Measurements from ENCODE around the gene CDH13. TPM values are rescaled to one million over a fixed set of nuclear protein-coding genes. Genes with fewer than 3 reads are reported as not detected.

Gene CDH13
- total and polyA plus RNA-seq, 2 experiments from 2014 or later, result 1.6 to 4.4 TPM

GRCh38 chr16:83185902-83186301, 559.1 kb downstream of the CDH13 start:
- TF ChIP-seq CREB1 (CRISPR knock-in tag; IDR thresholded peaks at IDR 0.05; ENCODE audit: low read depth), result no peak
- TF ChIP-seq ZNF331 (CRISPR knock-in tag; IDR thresholded peaks at IDR 0.05; ENCODE audit: low read depth), result no peak
- TF ChIP-seq JUNB (IDR thresholded peaks at IDR 0.05; ENCODE audit: unreplicated experiment), result no peak
- no peaks in the 10 kb centered on the region for H3F3A ChIP-seq (replicated peaks; ENCODE audit: low read depth)

GRCh38 chr16:83187405-83187804, 560.6 kb downstream of the CDH13 start:
- H3K36me3 ChIP-seq (ENCODE audit: insufficient read depth), result no peaks in the 10 kb centered on the region
- Mint-ChIP-seq H3K4me1 (no peaks in the 10 kb centered on the region), H3K4me3 (no peak overlapping the region), H3K36me3 (ENCODE audit: low read depth) (no peaks in the 10 kb centered on the region), H3K27ac (no peak overlapping the region), H3K27me3 (ENCODE audit: insufficient read depth, low read depth, poor library complexity) (peaks cover 2% of the 10 kb centered on the region), H3K9me3 (no peaks in the 10 kb centered on the region)
- no peaks in the 10 kb centered on the region for H3K79me2 ChIP-seq (replicated peaks; ENCODE audit: insufficient read depth)
- ATAC-seq, result no peak
- no peak overlapping the region for H3K4me3 ChIP-seq
- H2AFZ ChIP-seq, result no peak overlapping the region
- no peaks in the 10 kb centered on the region for H4K20me1 ChIP-seq (replicated peaks; ENCODE audit: insufficient read depth)
- no peaks in the 10 kb centered on the region for H3K4me1 ChIP-seq (ENCODE audit: insufficient read depth)
- H3K9me2 ChIP-seq (ENCODE audit: insufficient read depth), result no peaks in the 10 kb centered on the region
- H3F3A ChIP-seq (replicated peaks; ENCODE audit: low read depth), result no peaks in the 10 kb centered on the region
- no peaks in the 10 kb centered on the region for H3K27me3 ChIP-seq (ENCODE audit: insufficient read depth)
- no peak overlapping the region for H3K4me2 ChIP-seq
- DNase-seq (ENCODE audit: low spot score), result no peak
- no peak overlapping the region for H3K27ac ChIP-seq (ENCODE audit: low read depth)
- TF ChIP-seq ETS1 (IDR thresholded peaks at IDR 0.05), result no peak
- no peak for TF ChIP-seq ZNF114 (CRISPR knock-in tag; IDR thresholded peaks at IDR 0.05)
- TF ChIP-seq STAT1 (IDR thresholded peaks at IDR 0.05; ENCODE audit: unreplicated experiment), result no peak
- TF ChIP-seq REST (IDR thresholded peaks at IDR 0.05; ENCODE audit: unreplicated experiment), result no peak
- no peak for TF ChIP-seq ZNF331 (CRISPR knock-in tag; IDR thresholded peaks at IDR 0.05; ENCODE audit: low read depth)
- TF ChIP-seq EZH2 (IDR thresholded peaks at IDR 0.05; ENCODE audit: low read depth, unreplicated experiment), result no peak
- TF ChIP-seq EZH2phosphoT487 (IDR thresholded peaks at IDR 0.05; ENCODE audit: unreplicated experiment), result no peak
- no peak for TF ChIP-seq JUNB (IDR thresholded peaks at IDR 0.05; ENCODE audit: unreplicated experiment)
- TF ChIP-seq ZNF462 (CRISPR knock-in tag; IDR thresholded peaks at IDR 0.05), result no peak
- TF ChIP-seq NANOG (IDR thresholded peaks at IDR 0.05; ENCODE audit: borderline replicate concordance), result no peak
- no peak for TF ChIP-seq CREB1 (CRISPR knock-in tag; IDR thresholded peaks at IDR 0.05; ENCODE audit: low read depth)
- no peak for TF ChIP-seq POLR2AphosphoS5 (IDR thresholded peaks at IDR 0.05; ENCODE audit: low read depth)

More at GRCh38 chr16:83185902-83186301, 559.1 kb downstream of the CDH13 start:
- no peak overlapping the region for H3K27ac ChIP-seq (ENCODE audit: low read depth)
- no peak for ATAC-seq
- 0 out of 2 replicates have a peak, but pooled peaks cover 7% of the 10 kb centered on the region for H3K9me2 ChIP-seq (ENCODE audit: insufficient read depth)
- H3K79me2 ChIP-seq (replicated peaks; ENCODE audit: insufficient read depth), result no peaks in the 10 kb centered on the region
- H3K36me3 Mint-ChIP-seq (ENCODE audit: low read depth), result no peaks in the 10 kb centered on the region
- H3K4me2 ChIP-seq, result no peak overlapping the region
- H3K4me1 ChIP-seq (ENCODE audit: insufficient read depth), result no peaks in the 10 kb centered on the region
- H3K27me3 Mint-ChIP-seq (ENCODE audit: insufficient read depth, low read depth, poor library complexity), result peaks cover 2% of the 10 kb centered on the region
- H2AFZ ChIP-seq, result no peak overlapping the region
- no peaks in the 10 kb centered on the region for H3K27me3 ChIP-seq (ENCODE audit: insufficient read depth)
- no peaks in the 10 kb centered on the region for H4K20me1 ChIP-seq (replicated peaks; ENCODE audit: insufficient read depth)
- H3K9me3 Mint-ChIP-seq, result no peaks in the 10 kb centered on the region
- H3K36me3 ChIP-seq (ENCODE audit: insufficient read depth), result no peaks in the 10 kb centered on the region
- no peaks in the 10 kb centered on the region for H3K4me1 Mint-ChIP-seq
- no peak for DNase-seq (ENCODE audit: low spot score)
- no peak overlapping the region for H3K4me3 Mint-ChIP-seq
- H3K27ac Mint-ChIP-seq, result no peak overlapping the region
- H3K4me3 ChIP-seq, result no peak overlapping the region

Measured in GM23338 (cell line).